Right forelimb (tissue), 1 donor: ENCODE measurements around the gene VAV2.

Experiments
- DNase-seq: peaks from one replicate; pipeline ENCODE4 v3.0.0-alpha.2; 2018

Gene VAV2

GRCh38 chr9:133950629-133951111 lies 41.5 kb downstream of the VAV2 start:
- DNase-seq: peak; percentile 73

GRCh38 chr9:133950192-133950591 lies 41.9 kb downstream of the VAV2 start:
- DNase-seq: no peak

- DNase-seq: no peak
These were observed 42.5 kb downstream of the VAV2 start for GRCh38 chr9:133949486-133950061.

- DNase-seq: no peak
These were observed 43.3 kb downstream of the VAV2 start for GRCh38 chr9:133948561-133949485.

GRCh38 chr9:133948131-133948530 lies 44.0 kb downstream of the VAV2 start:
- no peak for DNase-seq

- DNase-seq: no peak
These were observed 45.2 kb downstream of the VAV2 start for GRCh38 chr9:133946840-133947486.

- no peak for DNase-seq
These were observed 46.0 kb downstream of the VAV2 start for GRCh38 chr9:133945977-133946753.

GRCh38 chr9:133945314-133945975 lies 46.7 kb downstream of the VAV2 start:
- no peak for DNase-seq

GRCh38 chr9:133944746-133945135 lies 47.4 kb downstream of the VAV2 start:
- no peak for DNase-seq

GRCh38 chr9:133943781-133944745 lies 48.1 kb downstream of the VAV2 start:
- DNase-seq: no peak

GRCh38 chr9:133943036-133943780 lies 48.9 kb downstream of the VAV2 start:
- DNase-seq: no peak

GRCh38 chr9:133942206-133942975 lies 49.7 kb downstream of the VAV2 start:
- DNase-seq: no peak

- DNase-seq: no peak
These were observed 52.3 kb downstream of the VAV2 start for GRCh38 chr9:133939845-133940244.

- DNase-seq: no peak
These were observed 52.8 kb downstream of the VAV2 start for GRCh38 chr9:133939171-133939785.

- no peak for DNase-seq
These were observed 53.4 kb downstream of the VAV2 start for GRCh38 chr9:133938753-133939152.

GRCh38 chr9:133938086-133938485 lies 54.0 kb downstream of the VAV2 start:
- no peak for DNase-seq

- no peak for DNase-seq
These were observed 55.0 kb downstream of the VAV2 start for GRCh38 chr9:133937120-133937519.

- DNase-seq: peak; percentile 80
These were observed 56.7 kb downstream of the VAV2 start for GRCh38 chr9:133935328-133936005.
